HCT116 (cell line): ENCODE results near the gene NEDD4L. TPM values are rescaled to one million over a fixed set of nuclear protein-coding genes. Genes with fewer than 3 reads are reported as not detected.

Source experiments
- ATAC-seq: fragments of 200-7000 bp; cut with Tn5 transposase; 2 replicates; pipeline ENCODE4 v1.9.1; 2020; ENCODE audit warnings: mild to moderate bottlenecking, moderate library complexity
- BruUV-seq: library from RNA; stranded (reverse); fragments of 400-500 nt; replicated peaks from 2 replicates; lab custom pipeline; 2021; lab: Mats Ljungman, UMichigan
- CTCF ChIA-PET: fragments of 300-600 bp; sonication (Branson Sonifier 250); formaldehyde crosslinking; loops from one replicate; lab custom pipeline; 2021; ENCODE audit warnings: antibody characterized with exemption; lab: Charles Lee
- POLR2A ChIA-PET: fragments of 300-600, 350-600 bp; sonication (Branson Sonifier 250); formaldehyde crosslinking; loops from one replicate; lab custom pipeline; 2021; ENCODE audit warnings: antibody characterized with exemption; lab: Charles Lee
- RAD21 ChIA-PET, 2 experiments: fragments of 300-600 bp; sonication (Branson Sonifier 250); formaldehyde crosslinking; loops; one replicate each; lab custom pipeline; 2023; ENCODE audit warnings: low total read pairs in 2 of 2; ENCODE audit not compliant: uncharacterized antibody in 2 of 2, unreplicated experiment in 2 of 2, low non-redundant PET in 1 of 2; lab: Charles Lee
- DNase-seq: peaks from one replicate; pipeline ENCODE4 v3.0.0-alpha.2; 2010; ENCODE audit warnings: low read depth, low spot score
- H2AFZ ChIP-seq: fragments of 200-600 bp; shearing (Covaris generic), sonication (generic); 2 replicates; pipeline ENCODE4 v1.6.1; 2017; ENCODE audit warnings: low read depth, mixed run types, mixed read lengths, antibody characterized with exemption, low read length; ENCODE audit not compliant: poor library complexity, severe bottlenecking
- H3K27ac ChIP-seq: 2 replicates; pipeline ENCODE4 v1.5.1; 2012; ENCODE audit warnings: low read depth, low read length
- H3K27me3 ChIP-seq: fragments of 200-600 bp; sonication (generic); 2 replicates; pipeline ENCODE4 v1.6.1; 2016; ENCODE audit warnings: mixed run types, low read length, mixed read lengths; ENCODE audit not compliant: insufficient read depth
- H3K36me3 ChIP-seq, 2 experiments: fragments of 200-500 bp in 1 of 2; fragments of 200-600 bp in 1 of 2; sonication (Bioruptor generic) in 1 of 2; sonication (generic) in 1 of 2; 2 replicates each; pipeline versions ENCODE4 v1.5.1 to v1.6.1; 2014 to 2016; ENCODE audit warnings: low read length in 2 of 2, inconsistent platforms in 1 of 2, mixed read lengths in 1 of 2, mixed run types in 1 of 2; ENCODE audit not compliant: insufficient read depth in 2 of 2, control insufficient read depth in 1 of 2
- H3K4me1 ChIP-seq, 2 experiments: fragments of 200-600 bp in 1 of 2; sonication (generic) in 1 of 2; 2 replicates each; pipeline versions ENCODE4 v1.5.1 to v1.6.1; 2012 to 2017; ENCODE audit warnings: low read length in 2 of 2, inconsistent platforms in 1 of 2, mild to moderate bottlenecking in 1 of 2, mixed read lengths in 1 of 2, mixed run types in 1 of 2, moderate library complexity in 1 of 2; ENCODE audit not compliant: insufficient read depth in 2 of 2, control insufficient read depth in 1 of 2
- H3K4me2 ChIP-seq: fragments of 200-600 bp; sonication (generic); 2 replicates; pipeline ENCODE4 v1.6.1; 2017; ENCODE audit warnings: mixed run types, low read length, mixed read lengths
- H3K4me3 ChIP-seq, 2 experiments: fragments of 200-600 bp in 1 of 2; sonication (generic) in 1 of 2; replicated peaks in 1 of 2; 2 replicates each; pipeline ENCODE4 v1.5.1; 2011 to 2016; ENCODE audit warnings: low read length in 2 of 2, control low read depth in 1 of 2, low read depth in 1 of 2, mild to moderate bottlenecking in 1 of 2, mixed read lengths in 1 of 2, mixed run types in 1 of 2
- H3K79me2 ChIP-seq: fragments of 200-600 bp; sonication (generic); 2 replicates; pipeline ENCODE4 v1.6.1; 2017; ENCODE audit warnings: mild to moderate bottlenecking, mixed run types, low read length, moderate library complexity, mixed read lengths; ENCODE audit not compliant: insufficient read depth
- H3K9ac ChIP-seq: fragments of 200-600 bp; sonication (generic); 2 replicates; pipeline ENCODE4 v1.6.1; 2016; ENCODE audit warnings: low read length, mixed read lengths
- H3K9me2 ChIP-seq: fragments of 200-600 bp; sonication (generic), shearing (Covaris generic); 2 replicates; pipeline ENCODE4 v1.6.1; 2017; ENCODE audit warnings: mixed run types, mild to moderate bottlenecking, moderate library complexity; ENCODE audit not compliant: insufficient read depth
- H3K9me3 ChIP-seq, 2 experiments: fragments of 200-500 bp in 1 of 2; fragments of 200-600 bp in 1 of 2; sonication (Bioruptor generic) in 1 of 2; sonication (generic) in 1 of 2; 2 replicates each; pipeline ENCODE4 v1.6.1; 2014 to 2017; ENCODE audit warnings: low read length in 2 of 2, mixed read lengths in 2 of 2, inconsistent platforms in 1 of 2, low read depth in 1 of 2, mild to moderate bottlenecking in 1 of 2, mixed run types in 1 of 2, moderate library complexity in 1 of 2; ENCODE audit not compliant: control insufficient read depth in 1 of 2, insufficient read depth in 1 of 2
- H4K20me1 ChIP-seq: fragments of 200-600 bp; sonication (generic), shearing (Covaris generic); 2 replicates; pipeline ENCODE4 v1.6.1; 2017; ENCODE audit warnings: mixed run types, mild to moderate bottlenecking, moderate library complexity; ENCODE audit not compliant: insufficient read depth
- CBX3 ChIP-seq: IDR thresholded peaks from 2 replicates; pipeline ENCODE4 v1.6.1; 2012; ENCODE audit warnings: low read depth
- CEBPB ChIP-seq: IDR thresholded peaks from 2 replicates; pipeline ENCODE4 v1.6.1; 2012; ENCODE audit warnings: low read depth
- EGR1 ChIP-seq: IDR thresholded peaks from 2 replicates; pipeline ENCODE4 v1.6.1; 2012; ENCODE audit warnings: low read depth
- ELF1 ChIP-seq: IDR thresholded peaks from 2 replicates; pipeline ENCODE4 v1.6.1; 2012; ENCODE audit warnings: low read depth, borderline replicate concordance
- EZH2 ChIP-seq: fragments of 200-600 bp; sonication (generic); IDR thresholded peaks from 2 replicates; pipeline ENCODE4 v1.6.1; 2017; ENCODE audit warnings: antibody characterized with exemption, mixed run types
- EZH2phosphoT487 ChIP-seq: fragments of 200-600 bp; IDR thresholded peaks from 2 replicates; pipeline ENCODE4 v1.6.1; 2018; ENCODE audit warnings: antibody characterized with exemption, borderline replicate concordance
- FOSL1 ChIP-seq: IDR thresholded peaks from 2 replicates; pipeline ENCODE4 v1.6.1; 2012; ENCODE audit warnings: low read depth
- JUND ChIP-seq: IDR thresholded peaks from 2 replicates; pipeline ENCODE4 v1.6.1; 2012
- POLR2A ChIP-seq: IDR thresholded peaks from 2 replicates; pipeline ENCODE4 v1.7.0; 2011; ENCODE audit warnings: borderline replicate concordance; ENCODE audit not compliant: insufficient read depth, insufficient read length; ENCODE audit errors: extremely low read depth
- POLR2AphosphoS5 ChIP-seq: IDR thresholded peaks from 2 replicates; pipeline ENCODE4 v1.6.1; 2011; ENCODE audit warnings: mild to moderate bottlenecking, low read depth, low read length, moderate library complexity
- RAD21 ChIP-seq: IDR thresholded peaks from 2 replicates; pipeline ENCODE4 v1.6.1; 2012; ENCODE audit warnings: low read depth, mild to moderate bottlenecking
- SIN3A ChIP-seq: IDR thresholded peaks from 2 replicates; pipeline ENCODE4 v1.6.1; 2012; ENCODE audit warnings: low read depth
- SP1 ChIP-seq: IDR thresholded peaks from 2 replicates; pipeline ENCODE4 v1.6.1; 2012; ENCODE audit warnings: low read depth
- SRF ChIP-seq: IDR thresholded peaks from 2 replicates; pipeline ENCODE4 v1.6.1; 2012; ENCODE audit warnings: low read depth
- TCF7L2 ChIP-seq: IDR thresholded peaks from 2 replicates; pipeline ENCODE4 v1.7.0; 2011; ENCODE audit warnings: borderline replicate concordance, inconsistent platforms; ENCODE audit not compliant: insufficient read depth, insufficient read length; ENCODE audit errors: extremely low read depth
- YY1 ChIP-seq: IDR thresholded peaks from 2 replicates; pipeline ENCODE4 v1.6.1; 2011; ENCODE audit warnings: low read length, low read depth, moderate library complexity, mild to moderate bottlenecking; ENCODE audit not compliant: insufficient replicate concordance; ENCODE audit errors: extremely low read depth
- ZNF274 ChIP-seq: fragments of 200-500 bp; sonication (Bioruptor generic); IDR thresholded peaks from 2 replicates; pipeline ENCODE4 v1.6.1; 2014; ENCODE audit warnings: mild to moderate bottlenecking, low read depth, low read length, inconsistent platforms
- intact Hi-C: fragments of 100-400 bp; cut with micrococcal nuclease; formaldehyde crosslinking; loops from 2 replicates; pipeline ENCODE4 v1.10.0; 2022
- total RNA-seq: library from RNA; stranded (reverse); gene quantifications from one replicate; pipeline ENCODE4 v1.2.1, GENCODE V29; 2021; ENCODE audit not compliant: unreplicated experiment
- TF ChIP-seq, protein P1 (sequence below): IDR thresholded peaks from 2 replicates; pipeline ENCODE4 v1.6.1; 2012
- TF ChIP-seq, protein P2 (sequence below), 3 experiments: fragments of 200-600 bp in 1 of 3; sonication (generic) in 1 of 3; IDR thresholded peaks in 2 of 3; conservative IDR thresholded peaks in 1 of 3; 2 replicates each; pipeline ENCODE4 v1.5.1; 2012 to 2017; ENCODE audit warnings: low read depth in 2 of 3, low read length in 2 of 3, antibody characterized with exemption in 1 of 3, borderline replicate concordance in 1 of 3, control low read depth in 1 of 3, mild to moderate bottlenecking in 1 of 3, mixed read lengths in 1 of 3, mixed run types in 1 of 3, moderate library complexity in 1 of 3; ENCODE audit not compliant: insufficient read depth in 1 of 3
- TF ChIP-seq, protein P3 (sequence below): IDR thresholded peaks from 2 replicates; pipeline ENCODE4 v1.6.1; 2011; ENCODE audit warnings: mild to moderate bottlenecking, low read length, moderate library complexity; ENCODE audit not compliant: insufficient replicate concordance; ENCODE audit errors: extremely low read depth

NEDD4L gene
- total RNA-seq, 1 experiment from 2014 or later = 41.5 TPM

DNA sequence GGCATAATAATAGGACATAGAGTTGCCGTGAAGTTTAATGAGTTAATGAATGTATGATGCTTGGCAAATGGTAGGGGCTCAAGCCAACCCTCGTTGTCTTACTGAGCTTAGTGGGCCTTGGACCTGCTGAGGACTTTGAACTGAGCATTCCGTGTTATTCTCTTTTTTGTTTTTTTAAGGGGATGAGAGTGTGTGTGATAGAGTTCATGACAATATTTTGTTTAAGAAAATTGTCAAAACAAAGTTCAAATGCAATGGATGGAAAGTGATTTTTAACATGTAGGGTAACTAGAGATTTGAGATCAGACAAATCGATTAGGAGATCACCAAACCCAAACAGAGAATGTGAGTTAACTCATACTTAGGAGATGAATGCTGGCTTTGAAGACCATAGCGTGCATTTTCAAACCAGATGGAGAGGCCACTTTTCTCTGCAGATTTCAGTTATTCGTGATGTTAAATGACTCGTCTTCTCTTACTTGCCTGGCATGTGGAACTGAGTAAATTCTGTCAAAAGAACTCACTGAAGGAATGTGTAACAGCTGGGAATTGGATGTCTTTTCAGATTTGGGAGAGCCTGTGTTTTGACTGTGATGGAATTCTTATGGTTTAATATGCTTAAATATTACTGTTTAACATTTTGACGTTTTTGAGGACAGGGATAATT, 88.7 kb downstream of the NEDD4L start:
- TF ChIP-seq SRF = no peak
- no peak for TF ChIP-seq CBX3
- TF ChIP-seq POLR2AphosphoS5 = no peak
- TF ChIP-seq, protein P1, sequence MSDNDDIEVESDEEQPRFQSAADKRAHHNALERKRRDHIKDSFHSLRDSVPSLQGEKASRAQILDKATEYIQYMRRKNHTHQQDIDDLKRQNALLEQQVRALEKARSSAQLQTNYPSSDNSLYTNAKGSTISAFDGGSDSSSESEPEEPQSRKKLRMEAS = no peak
- no peak for TF ChIP-seq ELF1
- no peak for TF ChIP-seq EZH2
- no peak for TF ChIP-seq FOSL1
- no peak for TF ChIP-seq CEBPB
- no peak for TF ChIP-seq JUND
- TF ChIP-seq SP1 = no peak
- TF ChIP-seq EZH2phosphoT487 = no peak
- no peak for TF ChIP-seq ZNF274
- TF ChIP-seq TCF7L2 = no peak
- TF ChIP-seq, protein P2, sequence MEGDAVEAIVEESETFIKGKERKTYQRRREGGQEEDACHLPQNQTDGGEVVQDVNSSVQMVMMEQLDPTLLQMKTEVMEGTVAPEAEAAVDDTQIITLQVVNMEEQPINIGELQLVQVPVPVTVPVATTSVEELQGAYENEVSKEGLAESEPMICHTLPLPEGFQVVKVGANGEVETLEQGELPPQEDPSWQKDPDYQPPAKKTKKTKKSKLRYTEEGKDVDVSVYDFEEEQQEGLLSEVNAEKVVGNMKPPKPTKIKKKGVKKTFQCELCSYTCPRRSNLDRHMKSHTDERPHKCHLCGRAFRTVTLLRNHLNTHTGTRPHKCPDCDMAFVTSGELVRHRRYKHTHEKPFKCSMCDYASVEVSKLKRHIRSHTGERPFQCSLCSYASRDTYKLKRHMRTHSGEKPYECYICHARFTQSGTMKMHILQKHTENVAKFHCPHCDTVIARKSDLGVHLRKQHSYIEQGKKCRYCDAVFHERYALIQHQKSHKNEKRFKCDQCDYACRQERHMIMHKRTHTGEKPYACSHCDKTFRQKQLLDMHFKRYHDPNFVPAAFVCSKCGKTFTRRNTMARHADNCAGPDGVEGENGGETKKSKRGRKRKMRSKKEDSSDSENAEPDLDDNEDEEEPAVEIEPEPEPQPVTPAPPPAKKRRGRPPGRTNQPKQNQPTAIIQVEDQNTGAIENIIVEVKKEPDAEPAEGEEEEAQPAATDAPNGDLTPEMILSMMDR (IDR thresholded peaks at IDR 0.05 in 2 of 3, conservative IDR thresholded peaks at IDR 0.05 in 1 of 3; ENCODE audit: borderline replicate concordance in 1 of 3, insufficient read depth in 1 of 3, low read depth in 2 of 3, low read length in 2 of 3) = no peak
- TF ChIP-seq POLR2A = no peak
- no peak for TF ChIP-seq YY1
- no peak for TF ChIP-seq EGR1
- TF ChIP-seq, protein P3, sequence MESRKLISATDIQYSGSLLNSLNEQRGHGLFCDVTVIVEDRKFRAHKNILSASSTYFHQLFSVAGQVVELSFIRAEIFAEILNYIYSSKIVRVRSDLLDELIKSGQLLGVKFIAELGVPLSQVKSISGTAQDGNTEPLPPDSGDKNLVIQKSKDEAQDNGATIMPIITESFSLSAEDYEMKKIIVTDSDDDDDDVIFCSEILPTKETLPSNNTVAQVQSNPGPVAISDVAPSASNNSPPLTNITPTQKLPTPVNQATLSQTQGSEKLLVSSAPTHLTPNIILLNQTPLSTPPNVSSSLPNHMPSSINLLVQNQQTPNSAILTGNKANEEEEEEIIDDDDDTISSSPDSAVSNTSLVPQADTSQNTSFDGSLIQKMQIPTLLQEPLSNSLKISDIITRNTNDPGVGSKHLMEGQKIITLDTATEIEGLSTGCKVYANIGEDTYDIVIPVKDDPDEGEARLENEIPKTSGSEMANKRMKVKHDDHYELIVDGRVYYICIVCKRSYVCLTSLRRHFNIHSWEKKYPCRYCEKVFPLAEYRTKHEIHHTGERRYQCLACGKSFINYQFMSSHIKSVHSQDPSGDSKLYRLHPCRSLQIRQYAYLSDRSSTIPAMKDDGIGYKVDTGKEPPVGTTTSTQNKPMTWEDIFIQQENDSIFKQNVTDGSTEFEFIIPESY = no peak
- no peak for TF ChIP-seq RAD21
- TF ChIP-seq SIN3A = no peak
- Histone ChIP-seq H3K4me1 (peaks cover 0 to 5% of the 10 kb centered on the region in 2 experiments; a peak in 1 of 4 replicates), H3K9me2 (no peaks in the 10 kb centered on the region), H3K4me3 (no peak overlapping the region), H3K4me2 (no peak overlapping the region), H3K79me2 (no peaks in the 10 kb centered on the region), H4K20me1 (no peaks in the 10 kb centered on the region), H3K27me3 (no peaks in the 10 kb centered on the region), H3K36me3 (no peaks in the 10 kb centered on the region), H2AFZ (no peak overlapping the region), H3K9ac (no peak overlapping the region), H3K9me3 (no peaks in the 10 kb centered on the region), H3K27ac (no peak overlapping the region)
- CTCF ChIA-PET = interaction anchor here (3.6 kb wide), 1 partner anchor 7 kb away, joined by 19 read pairs; no protein-coding TSS in a partner anchor
- DNase-seq = no peak
- no TSS peak for BruUV-seq
- ATAC-seq = no peak
- POLR2A ChIA-PET = no interaction called here
- intact Hi-C loops = no loop called here
- RAD21 ChIA-PET = no interaction called here
